Neural progenitor cell (in vitro differentiated cells): Measurements from ENCODE around the gene CALB2. TPM values are rescaled to one million over a fixed set of nuclear protein-coding genes. Genes with fewer than 3 reads are reported as not detected.

Source experiments
- DNase-seq: peaks from one replicate; pipeline ENCODE4 v3.0.0-alpha.2; 2016; ENCODE audit warnings: low spot score
- H2AFZ ChIP-seq: fragments of 200-600 bp; sonication (generic); replicated peaks from 2 replicates; pipeline ENCODE4 v1.6.1; 2016; ENCODE audit warnings: antibody characterized with exemption
- H3F3A ChIP-seq: fragments of 200-600 bp; sonication (generic); 2 replicates; pipeline ENCODE4 v1.6.1; 2016; ENCODE audit warnings: antibody characterized with exemption, low read depth
- H3K27ac ChIP-seq: fragments of 200-600 bp; sonication (generic); 2 replicates; pipeline ENCODE4 v1.5.1; 2016; ENCODE audit warnings: mild to moderate bottlenecking
- H3K27me3 ChIP-seq: fragments of 200-600 bp; sonication (generic); 2 replicates; pipeline ENCODE4 v1.6.1; 2016; ENCODE audit warnings: mild to moderate bottlenecking, moderate library complexity
- H3K36me3 ChIP-seq: fragments of 200-600 bp; sonication (generic); 2 replicates; pipeline ENCODE4 v1.5.1; 2016
- H3K4me1 ChIP-seq: fragments of 200-600 bp; sonication (generic); 2 replicates; pipeline ENCODE4 v1.6.1; 2016; ENCODE audit warnings: mixed run types
- H3K4me2 ChIP-seq: fragments of 200-600 bp; sonication (generic); 2 replicates; pipeline ENCODE4 v1.6.1; 2016
- H3K4me3 ChIP-seq: fragments of 200-600 bp; sonication (generic); 2 replicates; pipeline ENCODE4 v1.5.1; 2016
- H3K79me2 ChIP-seq: fragments of 200-600 bp; sonication (generic); 2 replicates; pipeline ENCODE4 v1.6.1; 2016; ENCODE audit warnings: low read depth
- H3K9ac ChIP-seq: fragments of 200-600 bp; sonication (generic); 2 replicates; pipeline ENCODE4 v1.6.1; 2016
- H3K9me3 ChIP-seq: fragments of 200-600 bp; sonication (generic); 2 replicates; pipeline ENCODE4 v1.5.1; 2016; ENCODE audit warnings: low read depth
- H4K20me1 ChIP-seq: fragments of 200-600 bp; sonication (generic); 2 replicates; pipeline ENCODE4 v1.6.1; 2016; ENCODE audit warnings: low read depth
- H3K27ac Mint-ChIP-seq: 3 replicates; pipeline ENCODE4 v1.8.0; 2021; ENCODE audit warnings: mixed read lengths
- H3K27me3 Mint-ChIP-seq: 2 replicates; pipeline ENCODE4 v1.8.0; 2022; ENCODE audit warnings: low read depth, mild to moderate bottlenecking, inconsistent platforms, moderate library complexity, mixed read lengths; ENCODE audit not compliant: insufficient read depth
- H3K36me3 Mint-ChIP-seq: 3 replicates; pipeline ENCODE4 v1.8.0; 2021; ENCODE audit warnings: mixed read lengths
- H3K4me1 Mint-ChIP-seq: 3 replicates; pipeline ENCODE4 v1.8.0; 2021; ENCODE audit warnings: mixed read lengths
- H3K4me3 Mint-ChIP-seq: 3 replicates; pipeline ENCODE4 v1.8.0; 2021; ENCODE audit warnings: mild to moderate bottlenecking, moderate library complexity, mixed read lengths
- H3K9me3 Mint-ChIP-seq: 3 replicates; pipeline ENCODE4 v1.8.0; 2020; ENCODE audit warnings: mixed read lengths
- CTCF ChIP-seq: fragments of 200-600 bp; sonication (generic); IDR thresholded peaks from 2 replicates; pipeline ENCODE4 v1.5.1; 2017; ENCODE audit warnings: antibody characterized with exemption, mild to moderate bottlenecking
- EZH2 ChIP-seq: fragments of 200-600 bp; sonication (generic); IDR thresholded peaks from 2 replicates; pipeline ENCODE4 v1.6.1; 2017; ENCODE audit warnings: antibody characterized with exemption, mild to moderate bottlenecking, moderate library complexity
- EZH2phosphoT487 ChIP-seq: fragments of 200-600 bp; sonication (generic); IDR thresholded peaks from 2 replicates; pipeline ENCODE4 v1.6.1; 2017; ENCODE audit warnings: antibody characterized with exemption
- total RNA-seq: library from RNA; depleted of rRNA; stranded (reverse); fragments of >200 nt; gene quantifications from 2 replicates; pipeline ENCODE4 v1.2.3, GENCODE V29; 2015; ENCODE audit warnings: low replicate concordance

CALB2 gene
- total RNA-seq, 1 donor from 2014 or later, result not detected

GRCh38 chr16:71343078-71343477, 15.4 kb upstream of the CALB2 start:
- Histone ChIP-seq H3K4me3 (no peak overlapping the region), H3K9ac (no peak overlapping the region), H4K20me1 (no peaks in the 10 kb centered on the region), H3F3A (no peaks in the 10 kb centered on the region), H3K27ac (no peak overlapping the region), H3K9me3 (no peaks in the 10 kb centered on the region), H2AFZ (no peak overlapping the region), H3K4me1 (peaks cover 8% of the 10 kb centered on the region), H3K27me3 (no peaks in the 10 kb centered on the region), H3K79me2 (no peaks in the 10 kb centered on the region), H3K4me2 (no peak overlapping the region), H3K36me3 (no peaks in the 10 kb centered on the region)
- peaks cover 5% of the 10 kb centered on the region for H3K27me3 Mint-ChIP-seq
- peaks cover 6% of the 10 kb centered on the region for H3K4me1 Mint-ChIP-seq
- no peak overlapping the region for H3K27ac Mint-ChIP-seq
- H3K4me3 Mint-ChIP-seq, result no peak overlapping the region
- DNase-seq, result no peak
- H3K36me3 Mint-ChIP-seq, result no peaks in the 10 kb centered on the region
- no peaks in the 10 kb centered on the region for H3K9me3 Mint-ChIP-seq
- no peak for TF ChIP-seq CTCF
- no peak for TF ChIP-seq EZH2phosphoT487
- TF ChIP-seq EZH2, result no peak

- Mint-ChIP-seq H3K36me3 (no peaks in the 10 kb centered on the region), H3K27ac (no peak overlapping the region), H3K4me1 (peaks cover 6% of the 10 kb centered on the region), H3K27me3 (peaks cover 5% of the 10 kb centered on the region), H3K4me3 (no peak overlapping the region), H3K9me3 (no peaks in the 10 kb centered on the region)
- H3K27ac ChIP-seq, result no peak overlapping the region
- no peaks in the 10 kb centered on the region for H3K9me3 ChIP-seq
- H2AFZ ChIP-seq, result peak overlapping the region; percentile 32
- H3F3A ChIP-seq, result no peaks in the 10 kb centered on the region
- no peak overlapping the region for H3K9ac ChIP-seq
- H3K36me3 ChIP-seq, result no peaks in the 10 kb centered on the region
- no peak for DNase-seq
- H3K4me1 ChIP-seq, result peaks cover 8% of the 10 kb centered on the region
- H3K27me3 ChIP-seq, result no peaks in the 10 kb centered on the region
- H3K79me2 ChIP-seq, result no peaks in the 10 kb centered on the region
- no peaks in the 10 kb centered on the region for H4K20me1 ChIP-seq
- H3K4me2 ChIP-seq, result peak overlapping the region; percentile 1
- no peak for TF ChIP-seq CTCF
- TF ChIP-seq EZH2, result no peak
- TF ChIP-seq EZH2phosphoT487, result no peak
- H3K4me3 ChIP-seq, result no peak overlapping the region
Measured at GRCh38 chr16:71344315-71344905, 14.1 kb upstream of the CALB2 start.

GRCh38 chr16:71345031-71345430, 13.5 kb upstream of the CALB2 start:
- Histone ChIP-seq H3K4me3 (no peak overlapping the region), H3K79me2 (no peaks in the 10 kb centered on the region), H3K4me2 (peak overlapping the region; percentile 1), H3K4me1 (peaks cover 8% of the 10 kb centered on the region), H4K20me1 (no peaks in the 10 kb centered on the region), H3F3A (no peaks in the 10 kb centered on the region), H3K27me3 (no peaks in the 10 kb centered on the region), H2AFZ (peak overlapping the region; percentile 32), H3K36me3 (no peaks in the 10 kb centered on the region), H3K9me3 (no peaks in the 10 kb centered on the region), H3K9ac (no peak overlapping the region), H3K27ac (no peak overlapping the region)
- Mint-ChIP-seq H3K36me3 (no peaks in the 10 kb centered on the region), H3K27me3 (peaks cover 1% of the 10 kb centered on the region), H3K9me3 (no peaks in the 10 kb centered on the region), H3K4me1 (peaks cover 6% of the 10 kb centered on the region), H3K4me3 (no peak overlapping the region), H3K27ac (no peak overlapping the region)
- no peak for TF ChIP-seq EZH2phosphoT487
- TF ChIP-seq CTCF, result no peak
- TF ChIP-seq EZH2, result no peak
- DNase-seq, result peak; percentile 62
